CD4-positive, alpha-beta T cell (primary cell): ENCODE measurements around the gene NFIA. TPM values are rescaled to one million over a fixed set of nuclear protein-coding genes. Genes with fewer than 3 reads are reported as not detected.

Experiments
- ATAC-seq: fragments of 200-7000 bp; cut with Tn5 transposase; one replicate; pipeline ENCODE4 v1.10.0; 2022; ENCODE audit warnings: mild to moderate bottlenecking; ENCODE audit not compliant: poor library complexity
- CTCF ChIA-PET: fragments of 350-600 bp; sonication (Branson Sonifier 250); formaldehyde crosslinking; loops from one replicate; lab custom pipeline; 2021; ENCODE audit warnings: antibody characterized with exemption, inconsistent platforms; lab: Charles Lee
- POLR2A ChIA-PET: fragments of 350-600 bp; sonication (Branson Sonifier 250); formaldehyde crosslinking; loops from one replicate; lab custom pipeline; 2021; ENCODE audit warnings: antibody characterized with exemption, inconsistent platforms; lab: Charles Lee
- DNase-seq, 14 experiments: peaks; one replicate each; pipeline ENCODE4 v3.0.0-alpha.2; 2013 to 2020; ENCODE audit warnings: mixed read lengths in 2 of 14
- H3K27ac ChIP-seq, 2 donors: one replicate each; pipeline versions ENCODE4 v1.5.1 to v1.7.0; 2013; ENCODE audit warnings: low read length in 2 of 2, low read depth in 1 of 2, mild to moderate bottlenecking in 1 of 2
- H3K27me3 ChIP-seq, 2 experiments: 1 replicate in 1 of 2; 2 replicates in 1 of 2; pipeline versions ENCODE4 v1.6.1 to v1.7.0; 2013; ENCODE audit warnings: low read length in 2 of 2, control low read depth in 1 of 2, mild to moderate bottlenecking in 1 of 2, moderate library complexity in 1 of 2; ENCODE audit not compliant: insufficient read depth in 2 of 2, control insufficient read depth in 1 of 2
- H3K36me3 ChIP-seq: one replicate; pipeline ENCODE4 v1.6.1; 2013; ENCODE audit warnings: low read length, control low read depth; ENCODE audit not compliant: insufficient read depth
- H3K4me1 ChIP-seq: one replicate; pipeline ENCODE4 v1.6.1; 2013; ENCODE audit warnings: low read length, control low read depth; ENCODE audit not compliant: insufficient read depth
- H3K4me3 ChIP-seq: one replicate; pipeline ENCODE4 v1.5.1; 2013; ENCODE audit warnings: mild to moderate bottlenecking, low read length, moderate library complexity
- H3K9me3 ChIP-seq, 2 experiments: 1 replicate in 1 of 2; 2 replicates in 1 of 2; pipeline versions ENCODE4 v1.6.1 to v1.7.0; 2013; ENCODE audit warnings: low read length in 2 of 2, mild to moderate bottlenecking in 2 of 2, control low read depth in 1 of 2, moderate library complexity in 1 of 2; ENCODE audit not compliant: control insufficient read depth in 1 of 2, insufficient read depth in 1 of 2
- H3K27ac Mint-ChIP-seq: one replicate; pipeline ENCODE4 v1.8.0; 2020; ENCODE audit warnings: mixed read lengths
- H3K27me3 Mint-ChIP-seq: one replicate; pipeline ENCODE4 v1.8.0; 2021; ENCODE audit warnings: mixed read lengths
- H3K36me3 Mint-ChIP-seq: one replicate; pipeline ENCODE4 v1.8.0; 2021; ENCODE audit warnings: low read depth, mixed read lengths
- H3K4me1 Mint-ChIP-seq: one replicate; pipeline ENCODE4 v1.8.0; 2021; ENCODE audit warnings: low read depth, mixed read lengths
- H3K4me3 Mint-ChIP-seq: one replicate; pipeline ENCODE4 v1.8.0; 2020; ENCODE audit warnings: mild to moderate bottlenecking, mixed read lengths
- H3K9me3 Mint-ChIP-seq: one replicate; pipeline ENCODE4 v1.8.0; 2020; ENCODE audit warnings: mixed read lengths
- intact Hi-C, 2 experiments: fragments of 100-400 bp; cut with DNase I in 1 of 2; cut with micrococcal nuclease in 1 of 2; formaldehyde crosslinking; loops; one replicate each; pipeline versions ENCODE4 v1.15.1 to v1.9.0; 2023 to 2025; cut with DNase I, micrococcal nuclease
- total RNA-seq, 174 experiments: library from RNA in 2 of 174; stranded (reverse) in 2 of 174; gene quantifications; one replicate each; pipeline ENCODE4 v1.2.3 and lab custom pipeline; 2021 to 2026
- TF ChIP-seq, protein P1 (sequence below): fragments of 200-600 bp; IDR thresholded peaks from one replicate; pipeline ENCODE4 v1.8.0; 2022; ENCODE audit warnings: antibody characterized with exemption, mild to moderate bottlenecking

NFIA gene
- total RNA-seq, 2 experiments from 2014 or later: 4.8 to 5.9 TPM

DNA sequence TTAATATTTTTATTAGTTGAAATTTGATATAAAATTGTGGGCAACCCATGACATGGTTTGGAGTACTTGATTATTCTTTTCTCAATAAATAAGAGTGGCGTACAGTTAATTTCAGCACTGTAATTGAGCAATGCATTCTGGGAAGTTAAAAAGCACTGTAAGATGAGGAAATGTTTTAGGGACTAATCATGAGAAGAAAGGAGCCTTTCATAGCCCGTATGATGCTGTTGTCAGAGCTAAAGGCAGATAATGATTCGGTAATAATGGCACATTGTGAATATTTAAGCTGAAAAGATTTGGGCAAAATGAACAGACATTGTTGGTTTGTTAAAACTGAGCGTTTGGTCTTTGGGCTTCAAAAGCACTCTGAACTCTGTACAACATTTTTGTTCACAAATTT is 139.3 kb downstream of the NFIA start:
- intact Hi-C loops: no loop called here
- Mint-ChIP-seq H3K4me3 (no peak overlapping the region), H3K27ac (no peak overlapping the region), H3K4me1 (no peaks in the 10 kb centered on the region), H3K36me3 (no peaks in the 10 kb centered on the region), H3K27me3 (peaks cover 4% of the 10 kb centered on the region), H3K9me3 (no peaks in the 10 kb centered on the region)
- no peak overlapping the region for H3K27ac ChIP-seq
- no peaks in the 10 kb centered on the region for H3K9me3 ChIP-seq
- no peaks in the 10 kb centered on the region for H3K4me1 ChIP-seq
- DNase-seq (no peak), ATAC-seq (no peak)
- TF ChIP-seq, protein P1, sequence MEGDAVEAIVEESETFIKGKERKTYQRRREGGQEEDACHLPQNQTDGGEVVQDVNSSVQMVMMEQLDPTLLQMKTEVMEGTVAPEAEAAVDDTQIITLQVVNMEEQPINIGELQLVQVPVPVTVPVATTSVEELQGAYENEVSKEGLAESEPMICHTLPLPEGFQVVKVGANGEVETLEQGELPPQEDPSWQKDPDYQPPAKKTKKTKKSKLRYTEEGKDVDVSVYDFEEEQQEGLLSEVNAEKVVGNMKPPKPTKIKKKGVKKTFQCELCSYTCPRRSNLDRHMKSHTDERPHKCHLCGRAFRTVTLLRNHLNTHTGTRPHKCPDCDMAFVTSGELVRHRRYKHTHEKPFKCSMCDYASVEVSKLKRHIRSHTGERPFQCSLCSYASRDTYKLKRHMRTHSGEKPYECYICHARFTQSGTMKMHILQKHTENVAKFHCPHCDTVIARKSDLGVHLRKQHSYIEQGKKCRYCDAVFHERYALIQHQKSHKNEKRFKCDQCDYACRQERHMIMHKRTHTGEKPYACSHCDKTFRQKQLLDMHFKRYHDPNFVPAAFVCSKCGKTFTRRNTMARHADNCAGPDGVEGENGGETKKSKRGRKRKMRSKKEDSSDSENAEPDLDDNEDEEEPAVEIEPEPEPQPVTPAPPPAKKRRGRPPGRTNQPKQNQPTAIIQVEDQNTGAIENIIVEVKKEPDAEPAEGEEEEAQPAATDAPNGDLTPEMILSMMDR: no peak
- H3K36me3 ChIP-seq: no peaks in the 10 kb centered on the region
- CTCF ChIA-PET: no interaction called here
- POLR2A ChIA-PET: no interaction called here
- no peak overlapping the region for H3K4me3 ChIP-seq
- no peaks in the 10 kb centered on the region for H3K27me3 ChIP-seq

DNA sequence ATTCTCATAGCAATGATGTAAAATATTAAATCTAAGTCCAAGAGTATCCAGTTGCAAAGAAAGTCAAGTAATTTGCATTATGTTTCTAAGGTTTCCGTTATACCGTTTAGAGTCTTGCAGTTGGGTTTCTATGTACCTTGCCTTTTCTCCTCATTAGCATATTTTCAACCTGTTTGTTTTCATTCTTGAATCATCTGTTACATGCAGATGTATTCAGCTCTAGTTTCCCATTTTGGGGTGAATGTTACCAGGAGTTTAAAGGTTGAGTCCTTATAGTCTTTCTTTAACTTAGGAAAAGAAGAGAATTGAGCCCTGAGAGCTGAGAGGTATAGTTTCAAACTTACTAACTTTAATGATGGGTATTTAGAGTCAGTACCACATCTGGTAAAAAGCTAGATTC is 139.9 kb downstream of the NFIA start:
- ChIA-PET CTCF (no interaction called here), POLR2A (no interaction called here)
- no peak overlapping the region for H3K27ac Mint-ChIP-seq
- H3K27me3 Mint-ChIP-seq: peaks cover 4% of the 10 kb centered on the region
- ATAC-seq (no peak), DNase-seq (no peak)
- Histone ChIP-seq H3K4me3 (no peak overlapping the region), H3K4me1 (no peaks in the 10 kb centered on the region), H3K9me3 (no peaks in the 10 kb centered on the region), H3K27me3 (no peaks in the 10 kb centered on the region), H3K36me3 (no peaks in the 10 kb centered on the region), H3K27ac (no peak overlapping the region)
- TF ChIP-seq, protein P1: no peak
- intact Hi-C loops: no loop called here
- H3K4me1 Mint-ChIP-seq: no peaks in the 10 kb centered on the region
- no peaks in the 10 kb centered on the region for H3K9me3 Mint-ChIP-seq
- no peak overlapping the region for H3K4me3 Mint-ChIP-seq
- no peaks in the 10 kb centered on the region for H3K36me3 Mint-ChIP-seq

DNA sequence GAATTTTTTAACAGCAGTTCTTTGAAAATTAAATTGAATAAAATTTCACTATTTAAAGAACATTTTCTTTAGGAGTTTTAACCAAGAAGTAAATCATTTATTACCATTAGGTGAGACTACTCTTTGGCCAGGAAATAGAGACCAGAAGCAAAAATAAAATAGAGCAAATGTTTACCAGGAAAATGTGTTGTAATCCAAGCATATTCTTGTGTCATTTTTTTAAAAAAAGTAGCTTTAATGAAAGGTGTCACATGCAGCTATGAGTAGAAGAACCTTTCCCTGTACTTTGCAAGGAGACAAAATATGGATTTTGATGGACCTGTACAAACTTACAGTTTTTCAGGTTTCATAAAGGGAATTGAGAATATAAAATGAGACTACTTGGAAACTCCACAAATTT is 140.8 kb downstream of the NFIA start:
- DNase-seq (no peak), ATAC-seq (no peak)
- Mint-ChIP-seq H3K4me1 (no peaks in the 10 kb centered on the region), H3K27ac (no peak overlapping the region), H3K27me3 (peaks cover 4% of the 10 kb centered on the region), H3K4me3 (no peak overlapping the region), H3K36me3 (no peaks in the 10 kb centered on the region), H3K9me3 (no peaks in the 10 kb centered on the region)
- intact Hi-C loops: no loop called here
- TF ChIP-seq, protein P1: no peak
- Histone ChIP-seq H3K27ac (no peak overlapping the region), H3K36me3 (no peaks in the 10 kb centered on the region), H3K4me3 (no peak overlapping the region), H3K27me3 (no peaks in the 10 kb centered on the region), H3K9me3 (no peaks in the 10 kb centered on the region), H3K4me1 (no peaks in the 10 kb centered on the region)
- CTCF ChIA-PET: no interaction called here
- POLR2A ChIA-PET: no interaction called here
